Measurements from ENCODE around the gene MMAA.
"Not testable (repeated sequence)": the region's sequence is repeated elsewhere in the genome, so short reads cannot be mapped to it uniquely, and the experiment has no call there.

MMAA gene

DNA sequence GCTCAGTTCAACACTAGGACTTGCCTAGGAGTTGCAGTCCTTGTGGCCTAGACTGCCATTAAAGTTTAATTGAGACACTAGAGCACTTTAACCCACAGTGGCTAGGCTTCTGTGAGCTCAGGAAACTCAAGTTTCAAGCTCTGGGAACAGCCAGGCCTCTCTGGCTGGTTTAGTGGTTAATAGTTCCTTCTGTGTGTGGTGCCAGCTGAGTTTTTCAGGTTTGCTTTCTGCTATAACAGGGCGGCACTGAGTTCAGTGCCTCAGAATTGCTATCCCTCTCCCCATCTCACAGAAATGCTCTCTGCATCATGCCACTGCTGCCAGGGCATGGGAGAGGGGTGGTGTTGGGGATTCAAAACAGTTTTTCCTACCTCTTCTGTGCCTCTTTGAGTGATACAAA lies 15.9 kb downstream of the MMAA start:
- no peak for DNase-seq (ENCODE audit: low read depth)

GRCh38 chr4:145635630-145636029 lies 16.4 kb downstream of the MMAA start:
- no peak for DNase-seq (ENCODE audit: low read depth)

GRCh38 chr4:145639186-145639698 lies 20.1 kb downstream of the MMAA start:
- DNase-seq (ENCODE audit: low read depth): no peak

GRCh38 chr4:145640236-145640635 lies 21.1 kb downstream of the MMAA start:
- not testable (repeated sequence) for DNase-seq (ENCODE audit: low read depth)

DNA sequence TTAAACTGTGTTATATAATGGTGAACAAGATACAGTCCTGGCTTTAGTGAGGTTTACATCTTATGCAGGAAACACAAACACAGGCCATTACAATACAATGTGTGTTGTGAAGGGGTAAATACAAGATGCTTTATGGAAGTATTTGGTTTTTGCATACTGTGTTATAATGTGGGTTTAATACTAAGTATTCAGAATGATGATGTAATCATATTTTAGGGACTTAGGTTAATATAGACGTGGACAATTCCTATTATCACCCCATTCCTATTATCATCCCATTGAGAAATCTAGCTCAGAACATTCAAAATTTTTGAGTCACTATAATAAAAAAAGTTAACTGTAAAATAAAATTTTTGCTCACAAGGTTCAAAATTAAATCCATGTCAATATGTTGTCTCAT lies 24.1 kb downstream of the MMAA start:
- no peak for DNase-seq (ENCODE audit: low read depth)

DNA sequence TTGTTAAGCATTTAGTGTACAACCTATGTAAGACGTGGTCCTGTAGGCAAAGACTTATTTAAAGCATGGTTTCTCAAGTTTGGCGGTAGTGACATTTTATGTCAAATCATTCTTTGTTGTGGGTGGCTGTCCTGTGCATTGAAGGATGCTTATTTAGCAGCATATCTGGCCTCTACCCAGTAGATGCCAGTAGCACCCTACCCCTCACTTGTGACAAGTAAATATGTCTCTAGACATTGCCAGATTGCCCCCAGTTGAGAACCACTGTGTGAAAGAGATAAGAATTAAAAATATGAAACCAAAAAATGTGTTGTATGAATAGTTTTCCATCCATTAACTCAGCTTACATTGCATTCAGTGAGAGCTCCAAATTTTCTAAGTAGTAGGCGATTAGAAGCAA lies 25.5 kb downstream of the MMAA start:
- DNase-seq (ENCODE audit: low read depth): no peak

GRCh38 chr4:145656156-145656555 lies 37.0 kb downstream of the MMAA start:
- DNase-seq (ENCODE audit: low read depth): no peak

DNA sequence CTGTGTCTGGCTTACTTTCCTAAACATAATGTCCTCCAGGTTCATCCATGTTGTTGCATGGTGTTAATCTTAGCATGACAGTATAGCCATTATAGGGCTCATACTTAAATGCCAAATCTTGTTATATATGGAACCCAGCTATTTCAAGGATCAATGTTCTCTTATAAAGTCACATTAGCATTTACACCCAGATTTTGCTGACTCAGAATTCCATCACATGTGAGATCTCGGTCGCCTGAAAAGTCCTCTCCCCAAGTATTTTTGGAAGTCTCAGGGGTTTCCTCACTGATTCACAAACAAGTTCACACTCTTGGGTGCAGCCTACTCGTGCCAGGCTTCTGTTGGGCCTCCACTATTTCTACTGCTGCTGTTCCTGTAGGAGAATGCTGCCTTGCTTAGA lies 40.9 kb downstream of the MMAA start:
- no peak for DNase-seq (ENCODE audit: low read depth)

GRCh38 chr4:145663194-145663593 lies 44.0 kb downstream of the MMAA start:
- no peak for DNase-seq (ENCODE audit: low read depth)

- no peak for DNase-seq (ENCODE audit: low read depth)
Measured at GRCh38 chr4:145665773-145666172, 46.6 kb downstream of the MMAA start.

DNA sequence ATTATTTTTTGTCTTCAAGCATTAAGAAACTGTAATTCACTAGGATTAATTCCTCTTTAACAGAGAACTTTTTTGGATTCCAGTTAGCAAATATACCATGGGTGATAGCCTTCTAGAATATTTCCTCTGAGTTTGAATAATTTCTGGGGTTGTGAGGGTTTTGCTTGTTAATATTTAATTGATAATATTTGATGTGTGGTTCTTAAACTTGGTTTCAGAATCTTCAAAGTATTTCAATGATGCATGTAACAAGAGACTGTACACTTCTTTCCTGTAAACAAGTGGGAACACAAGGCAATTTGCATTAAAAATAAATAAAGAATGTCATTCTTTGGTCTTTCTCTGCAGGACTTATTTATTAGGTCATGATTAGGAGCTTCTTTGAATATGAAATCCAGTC lies 51.2 kb downstream of the MMAA start:
- no peak for DNase-seq (ENCODE audit: low read depth)

DNA sequence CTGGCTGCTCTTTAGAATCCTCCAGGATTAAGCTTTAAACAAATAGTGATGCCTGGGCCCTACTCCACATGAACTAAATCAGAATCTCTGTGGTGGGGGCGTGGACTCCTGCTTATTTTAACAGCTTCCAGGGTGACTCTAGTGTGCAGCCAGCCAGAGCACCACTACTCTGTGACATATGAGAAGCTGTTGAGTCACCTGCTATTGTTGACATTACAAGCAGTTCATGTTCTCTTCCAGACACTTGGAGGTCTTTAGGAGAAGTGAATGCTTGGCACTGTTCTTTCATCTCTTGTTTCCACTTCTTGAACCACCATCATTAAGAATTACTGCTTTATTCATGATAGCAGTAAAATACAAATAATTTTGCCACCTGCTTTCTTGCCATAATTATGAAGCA lies 60.3 kb downstream of the MMAA start:
- DNase-seq (ENCODE audit: low read depth): no peak

- no peak for DNase-seq (ENCODE audit: low read depth)
Measured at GRCh38 chr4:145679991-145680455, 60.8 kb downstream of the MMAA start, which contains the start of gene C4orf51. TSS of gene C4orf51 (plus strand) at chr4:145680146. CDS start at chr4:145680204, 58 bp downstream.

GRCh38 chr4:145680902-145681301 lies 61.7 kb downstream of the MMAA start:
- DNase-seq (ENCODE audit: low read depth): no peak

- no peak for DNase-seq (ENCODE audit: low read depth)
Measured at GRCh38 chr4:145681518-145681917, 62.3 kb downstream of the MMAA start.

DNA sequence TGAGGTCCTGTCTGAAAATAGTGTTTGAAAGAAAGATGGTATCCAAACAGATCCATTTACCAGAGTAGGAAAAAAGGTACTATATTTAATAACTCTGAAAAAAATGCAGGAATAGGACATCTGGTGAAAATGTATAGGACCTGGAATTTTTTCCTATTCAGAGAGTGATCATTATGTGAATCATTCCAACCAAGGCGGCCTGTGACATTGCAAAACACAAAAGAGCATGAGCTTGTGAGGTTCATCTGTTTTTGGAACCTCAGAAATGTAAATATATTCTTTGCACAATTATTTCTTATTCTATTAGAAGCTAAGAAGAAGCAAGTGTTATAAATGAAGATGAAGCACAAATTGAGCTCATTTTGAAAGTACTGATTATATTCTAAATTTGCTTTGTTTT lies 62.8 kb downstream of the MMAA start:
- no peak for DNase-seq (ENCODE audit: low read depth)

DNA sequence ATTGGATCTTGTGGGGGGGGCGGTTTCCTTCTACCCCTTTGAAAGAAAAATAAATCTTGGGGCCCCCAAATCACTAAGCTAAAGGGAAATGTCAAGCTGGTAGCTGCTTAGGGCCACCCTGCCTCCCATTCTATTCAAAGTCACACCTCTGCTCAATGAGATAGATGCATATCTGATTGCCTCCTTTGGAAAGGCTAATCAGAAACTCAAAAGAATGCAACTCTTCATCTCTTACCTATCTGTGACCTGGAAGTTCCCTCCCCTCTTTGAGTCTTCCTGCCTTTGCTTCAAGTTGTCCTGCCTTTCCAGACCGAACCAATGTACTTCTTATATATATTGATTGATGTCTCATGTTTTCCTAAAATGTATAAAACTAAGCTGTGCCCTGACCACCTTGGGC lies 67.8 kb downstream of the MMAA start:
- no peak for DNase-seq (ENCODE audit: low read depth)

DNA sequence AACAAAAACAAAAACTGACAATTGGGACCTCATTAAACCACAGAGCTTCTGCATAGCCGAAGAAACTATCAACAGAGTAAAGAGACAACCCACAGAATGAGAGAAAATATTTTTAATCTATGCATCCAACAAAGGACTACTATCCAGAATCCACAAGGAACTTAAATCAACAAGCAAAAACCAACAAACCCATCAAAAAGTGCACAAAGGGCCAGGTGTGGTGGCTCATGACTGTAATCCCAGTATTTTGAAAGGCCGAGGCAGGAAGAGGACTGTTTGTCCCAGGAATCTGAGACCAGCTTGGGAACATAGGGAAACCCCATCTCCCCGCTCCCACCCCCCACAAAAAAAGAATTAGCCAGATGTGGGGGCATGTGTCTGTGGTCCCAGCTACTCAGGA lies 71.4 kb downstream of the MMAA start:
- DNase-seq (ENCODE audit: low read depth): no peak

DNA sequence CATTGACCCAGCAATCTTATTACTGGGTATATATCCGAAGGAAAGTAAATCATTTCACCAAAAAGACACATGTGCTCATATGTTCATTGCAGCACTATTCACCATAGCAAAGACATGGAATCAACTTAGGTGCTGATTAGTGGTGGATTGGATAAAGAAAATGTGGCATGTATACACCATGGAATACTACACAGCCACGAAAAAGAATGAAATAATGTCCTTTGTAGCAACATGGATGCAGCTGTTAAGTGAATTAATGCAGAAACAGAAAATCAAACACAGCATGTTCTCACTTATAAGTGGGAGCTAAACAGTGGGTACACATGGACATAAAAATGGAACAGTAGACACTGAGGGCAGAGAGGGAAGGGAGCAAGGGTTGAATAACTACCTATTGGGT lies 72.2 kb downstream of the MMAA start:
- DNase-seq (ENCODE audit: low read depth): not testable (repeated sequence)

DNA sequence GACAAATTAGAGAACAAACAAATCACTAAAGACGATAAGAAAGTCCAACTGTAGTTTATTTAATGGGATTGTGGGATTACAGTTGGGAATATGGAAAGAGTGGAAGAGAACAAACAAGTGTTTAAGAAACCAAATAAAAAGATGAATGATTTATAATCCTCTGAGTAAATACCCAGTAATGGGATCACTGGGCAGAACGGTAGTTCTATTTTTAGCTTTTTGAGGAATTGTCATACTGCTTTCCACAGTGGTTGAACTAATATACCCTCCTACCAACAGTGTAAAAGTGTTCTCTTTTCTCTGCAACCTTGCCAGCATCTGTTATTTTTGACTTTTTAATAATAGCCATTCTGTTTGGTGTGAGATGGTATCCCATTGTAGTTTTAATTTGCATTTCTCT lies 75.7 kb downstream of the MMAA start:
- no peak for DNase-seq (ENCODE audit: low read depth)

GRCh38 chr4:145697332-145697731 lies 78.1 kb downstream of the MMAA start:
- DNase-seq (ENCODE audit: low read depth): no peak

DNA sequence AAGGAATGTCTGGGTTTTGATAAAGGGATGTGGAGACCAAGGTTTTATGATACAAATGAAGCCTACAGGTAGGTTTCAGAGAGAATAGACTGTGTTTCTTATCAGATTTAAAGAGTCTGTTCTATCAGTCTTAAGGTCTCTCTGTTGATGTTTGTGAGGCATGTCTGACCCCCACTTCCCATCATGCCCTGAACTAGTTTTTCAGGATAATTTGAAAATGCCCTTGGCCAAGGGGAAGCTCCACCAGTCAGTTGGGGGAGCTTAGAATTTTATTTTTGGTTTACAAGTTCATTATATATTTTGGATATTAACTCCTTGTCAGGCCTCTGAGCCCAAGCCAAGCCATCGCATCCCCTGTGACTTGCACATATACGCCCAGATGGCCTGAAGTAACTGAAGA lies 79.3 kb downstream of the MMAA start:
- no peak for DNase-seq (ENCODE audit: low read depth)

- no peak for DNase-seq (ENCODE audit: low read depth)
Measured at GRCh38 chr4:145703850-145704497, 84.8 kb downstream of the MMAA start.

DNA sequence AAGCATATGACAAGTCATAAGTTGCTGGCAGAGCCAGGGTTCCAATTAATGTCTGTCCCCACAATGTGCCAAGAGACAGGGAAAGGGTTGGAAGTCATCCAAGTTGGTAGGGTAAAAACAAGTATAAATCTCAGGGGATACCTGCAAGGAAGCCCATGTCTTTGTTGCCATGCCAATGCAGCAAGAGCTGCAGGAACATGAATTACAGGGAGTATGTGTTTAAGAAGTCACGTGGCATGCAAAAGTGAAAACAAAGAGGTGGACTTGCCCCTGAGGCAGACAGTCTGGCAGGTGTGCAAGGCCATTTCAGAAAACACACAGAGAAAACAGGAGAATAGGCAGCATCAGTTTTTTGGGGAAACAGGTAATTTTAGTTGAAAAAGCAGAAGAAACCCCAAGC lies 90.2 kb downstream of the MMAA start:
- DNase-seq (ENCODE audit: low read depth): no peak
